ENCODE data around the gene BUD13. TPM values are rescaled to one million over a fixed set of nuclear protein-coding genes. Genes with fewer than 3 reads are reported as not detected.

BUD13 gene
- total RNA-seq, 1 experiment from 2014 or later: 30.0 TPM

DNA sequence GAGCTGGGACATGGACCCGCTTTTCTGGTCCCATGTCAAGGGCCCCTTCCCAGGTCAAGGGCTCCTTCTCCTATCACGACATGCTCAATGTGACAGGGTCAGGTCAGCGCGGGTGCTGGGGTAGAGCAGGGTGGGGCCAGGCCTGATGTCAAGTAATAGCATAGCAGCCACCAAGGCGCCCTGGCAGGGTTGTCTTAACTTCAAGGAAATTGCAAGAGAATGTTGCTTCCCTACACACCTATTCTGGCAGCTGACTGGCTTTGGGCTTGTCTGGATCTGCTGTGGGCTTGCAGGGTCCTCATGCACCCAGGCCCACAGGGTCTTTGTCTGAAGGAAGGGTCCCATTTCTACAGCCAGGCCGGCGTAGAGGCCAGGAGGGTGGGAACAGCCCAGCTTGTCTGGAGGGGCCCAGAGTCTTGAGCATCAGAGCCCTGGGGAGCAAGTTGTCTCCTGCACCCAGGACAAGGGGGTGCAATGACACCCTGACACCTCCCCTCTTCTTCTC is 71.4 kb downstream of the BUD13 start:
- TF ChIP-seq, protein P1, sequence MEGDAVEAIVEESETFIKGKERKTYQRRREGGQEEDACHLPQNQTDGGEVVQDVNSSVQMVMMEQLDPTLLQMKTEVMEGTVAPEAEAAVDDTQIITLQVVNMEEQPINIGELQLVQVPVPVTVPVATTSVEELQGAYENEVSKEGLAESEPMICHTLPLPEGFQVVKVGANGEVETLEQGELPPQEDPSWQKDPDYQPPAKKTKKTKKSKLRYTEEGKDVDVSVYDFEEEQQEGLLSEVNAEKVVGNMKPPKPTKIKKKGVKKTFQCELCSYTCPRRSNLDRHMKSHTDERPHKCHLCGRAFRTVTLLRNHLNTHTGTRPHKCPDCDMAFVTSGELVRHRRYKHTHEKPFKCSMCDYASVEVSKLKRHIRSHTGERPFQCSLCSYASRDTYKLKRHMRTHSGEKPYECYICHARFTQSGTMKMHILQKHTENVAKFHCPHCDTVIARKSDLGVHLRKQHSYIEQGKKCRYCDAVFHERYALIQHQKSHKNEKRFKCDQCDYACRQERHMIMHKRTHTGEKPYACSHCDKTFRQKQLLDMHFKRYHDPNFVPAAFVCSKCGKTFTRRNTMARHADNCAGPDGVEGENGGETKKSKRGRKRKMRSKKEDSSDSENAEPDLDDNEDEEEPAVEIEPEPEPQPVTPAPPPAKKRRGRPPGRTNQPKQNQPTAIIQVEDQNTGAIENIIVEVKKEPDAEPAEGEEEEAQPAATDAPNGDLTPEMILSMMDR (IDR thresholded peaks at IDR 0.05): no peak
- no peak for TF ChIP-seq TCF7L2 (IDR thresholded peaks at IDR 0.05; ENCODE audit: low read depth, low read length)
- TF ChIP-seq POLR2AphosphoS5 (IDR thresholded peaks at IDR 0.05; ENCODE audit: low read depth, low read length): no peak
- TF ChIP-seq SIN3A (IDR thresholded peaks at IDR 0.05; ENCODE audit: borderline replicate concordance, insufficient read depth, low read depth, low read length): no peak
- TF ChIP-seq, protein P2, sequence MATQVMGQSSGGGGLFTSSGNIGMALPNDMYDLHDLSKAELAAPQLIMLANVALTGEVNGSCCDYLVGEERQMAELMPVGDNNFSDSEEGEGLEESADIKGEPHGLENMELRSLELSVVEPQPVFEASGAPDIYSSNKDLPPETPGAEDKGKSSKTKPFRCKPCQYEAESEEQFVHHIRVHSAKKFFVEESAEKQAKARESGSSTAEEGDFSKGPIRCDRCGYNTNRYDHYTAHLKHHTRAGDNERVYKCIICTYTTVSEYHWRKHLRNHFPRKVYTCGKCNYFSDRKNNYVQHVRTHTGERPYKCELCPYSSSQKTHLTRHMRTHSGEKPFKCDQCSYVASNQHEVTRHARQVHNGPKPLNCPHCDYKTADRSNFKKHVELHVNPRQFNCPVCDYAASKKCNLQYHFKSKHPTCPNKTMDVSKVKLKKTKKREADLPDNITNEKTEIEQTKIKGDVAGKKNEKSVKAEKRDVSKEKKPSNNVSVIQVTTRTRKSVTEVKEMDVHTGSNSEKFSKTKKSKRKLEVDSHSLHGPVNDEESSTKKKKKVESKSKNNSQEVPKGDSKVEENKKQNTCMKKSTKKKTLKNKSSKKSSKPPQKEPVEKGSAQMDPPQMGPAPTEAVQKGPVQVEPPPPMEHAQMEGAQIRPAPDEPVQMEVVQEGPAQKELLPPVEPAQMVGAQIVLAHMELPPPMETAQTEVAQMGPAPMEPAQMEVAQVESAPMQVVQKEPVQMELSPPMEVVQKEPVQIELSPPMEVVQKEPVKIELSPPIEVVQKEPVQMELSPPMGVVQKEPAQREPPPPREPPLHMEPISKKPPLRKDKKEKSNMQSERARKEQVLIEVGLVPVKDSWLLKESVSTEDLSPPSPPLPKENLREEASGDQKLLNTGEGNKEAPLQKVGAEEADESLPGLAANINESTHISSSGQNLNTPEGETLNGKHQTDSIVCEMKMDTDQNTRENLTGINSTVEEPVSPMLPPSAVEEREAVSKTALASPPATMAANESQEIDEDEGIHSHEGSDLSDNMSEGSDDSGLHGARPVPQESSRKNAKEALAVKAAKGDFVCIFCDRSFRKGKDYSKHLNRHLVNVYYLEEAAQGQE (IDR thresholded peaks at IDR 0.05; ENCODE audit: insufficient read depth in 1 of 2, low read depth in 2 of 2, low read length in 1 of 2): no peak
- ChIA-PET CTCF (interaction anchor here (1.1 kb wide), 1 partner anchor 10 kb away, joined by 6 read pairs; no protein-coding TSS in a partner anchor), POLR2A (no interaction called here)
- no TSS peak for BruUV-seq (replicated peaks)
- Histone ChIP-seq H3K27me3 (ENCODE audit: control insufficient read depth, insufficient read depth, low read length) (no peaks in the 10 kb centered on the region), H3K9me3 (ENCODE audit: control insufficient read depth, insufficient read depth, low read depth, low read length) (no peaks in the 10 kb centered on the region), H3K27ac (ENCODE audit: low read length) (no peak overlapping the region), H3K4me1 (ENCODE audit: control insufficient read depth, insufficient read depth, low read length) (no peaks in the 10 kb centered on the region), H3K4me3 (ENCODE audit: low read depth in 2 of 2, low read length in 2 of 2) (no peak overlapping the region), H3K36me3 (ENCODE audit: control insufficient read depth, insufficient read depth, low read length) (no peaks in the 10 kb centered on the region)
- in situ Hi-C loops (cut with HindIII; ENCODE audit: low pct_unique_long_range_greater_than_20kb, low sequenced_read_pairs) (no loop called here), intact Hi-C loops (cut with micrococcal nuclease; ENCODE audit: unreplicated experiment) (no loop called here)
- ATAC-seq: no peak
- DNase-seq (ENCODE audit: low read depth, low spot score): no peak

DNA sequence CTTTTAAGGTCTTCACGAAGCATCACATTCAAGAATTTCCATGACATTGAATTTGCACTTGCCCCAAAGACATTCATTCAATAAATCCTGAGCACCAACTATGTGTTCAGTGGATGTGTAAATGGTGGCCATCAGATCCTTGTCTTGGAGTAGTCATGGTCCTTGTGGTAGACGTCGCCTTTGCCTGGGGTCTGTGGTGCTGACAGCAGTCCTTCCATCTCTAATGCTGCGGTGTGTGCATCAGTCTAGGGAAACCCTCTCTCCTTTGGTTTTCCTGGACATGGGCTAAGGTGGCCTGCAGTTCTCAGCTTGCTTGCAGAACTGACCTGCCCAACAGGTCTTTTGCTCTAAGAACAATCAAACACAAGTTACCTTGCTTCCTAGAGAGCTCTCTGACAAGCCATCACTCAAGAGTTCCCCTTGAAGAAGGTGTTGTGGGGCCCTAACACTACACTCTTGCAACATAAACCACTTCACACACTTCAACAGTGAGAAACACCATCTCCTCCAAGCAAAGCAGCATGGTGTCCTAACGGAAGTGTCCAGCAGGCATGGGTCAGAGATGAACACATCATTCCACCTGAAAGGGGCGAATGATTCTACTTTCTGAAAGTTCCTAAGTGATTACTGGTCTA is 72.1 kb downstream of the BUD13 start:
- Histone ChIP-seq H3K4me1 (ENCODE audit: control insufficient read depth, insufficient read depth, low read length) (no peaks in the 10 kb centered on the region), H3K27ac (ENCODE audit: low read length) (no peak overlapping the region), H3K27me3 (ENCODE audit: control insufficient read depth, insufficient read depth, low read length) (no peaks in the 10 kb centered on the region; the same call in 1 of the 2 replicates), H3K9me3 (ENCODE audit: control insufficient read depth, insufficient read depth, low read depth, low read length) (no peaks in the 10 kb centered on the region), H3K4me3 (ENCODE audit: low read depth in 2 of 2, low read length in 2 of 2) (no peak overlapping the region), H3K36me3 (ENCODE audit: control insufficient read depth, insufficient read depth, low read length) (no peaks in the 10 kb centered on the region)
- CTCF ChIA-PET: interaction anchor here (0.6 kb wide), 1 partner anchor 49 kb away, joined by 3 read pairs; no protein-coding TSS in a partner anchor
- TF ChIP-seq POLR2AphosphoS5 (IDR thresholded peaks at IDR 0.05; ENCODE audit: low read depth, low read length) (no peak), TCF7L2 (IDR thresholded peaks at IDR 0.05; ENCODE audit: low read depth, low read length) (no peak)
- TF ChIP-seq, protein P1 (IDR thresholded peaks at IDR 0.05): no peak
- DNase-seq (ENCODE audit: low read depth, low spot score): no peak
- intact Hi-C loops (cut with micrococcal nuclease; ENCODE audit: unreplicated experiment) (no loop called here), in situ Hi-C loops (cut with HindIII; ENCODE audit: low pct_unique_long_range_greater_than_20kb, low sequenced_read_pairs) (no loop called here)
- no peak; the same call in 1 of the 2 replicates for ATAC-seq
- POLR2A ChIA-PET: no interaction called here
- BruUV-seq (replicated peaks): no TSS peak

Other genes with a start within 250 kb of the BUD13 start
- gene ZPR1, start 15.0 kb upstream of the BUD13 start, total RNA-seq (2021; ENCODE audit: unreplicated experiment): 139 TPM
- 0.39 TPM for gene APOA5, start 18.9 kb upstream of the BUD13 start, total RNA-seq (2021; ENCODE audit: unreplicated experiment)
- not detected for gene APOA4, start 50.3 kb upstream of the BUD13 start, total RNA-seq (2021; ENCODE audit: unreplicated experiment)
- 1.2 TPM for gene APOC3, start 56.9 kb upstream of the BUD13 start, total RNA-seq (2021; ENCODE audit: unreplicated experiment)
- 1.7 TPM for gene APOA1, start 64.6 kb upstream of the BUD13 start, total RNA-seq (2021; ENCODE audit: unreplicated experiment)